PC-3 (cell line): ENCODE data around the gene TTC24. TPM values are rescaled to one million over a fixed set of nuclear protein-coding genes. Genes with fewer than 3 reads are reported as not detected.

Experiments
- ATAC-seq: fragments of 200-7000 bp; cut with Tn5 transposase; 2 replicates; pipeline ENCODE4 v1.9.1; 2020; ENCODE audit warnings: mild to moderate bottlenecking, moderate library complexity
- BruUV-seq: library from RNA; stranded (reverse); fragments of 400-500 nt; replicated peaks from 2 replicates; lab custom pipeline; 2021; lab: Mats Ljungman, UMichigan
- CTCF ChIA-PET: fragments of 300-600 bp; sonication (Branson Sonifier 250); formaldehyde crosslinking; loops from one replicate; lab custom pipeline; 2022; ENCODE audit warnings: antibody characterized with exemption; lab: Charles Lee
- POLR2A ChIA-PET: fragments of 300-600 bp; sonication (Branson Sonifier 250); formaldehyde crosslinking; loops from one replicate; lab custom pipeline; 2022; ENCODE audit warnings: antibody characterized with exemption; ENCODE audit not compliant: unreplicated experiment; lab: Charles Lee
- DNase-seq: peaks from one replicate; pipeline ENCODE4 v3.0.0-alpha.2; 2015
- H2AFZ ChIP-seq: fragments of 300-600 bp; sonication (generic); 2 replicates; pipeline ENCODE4 v1.6.0; 2016; ENCODE audit warnings: antibody characterized with exemption, low read length
- H3F3A ChIP-seq: fragments of 300-600 bp; sonication (generic); one replicate; pipeline ENCODE4 v1.6.0; 2017; ENCODE audit warnings: antibody characterized with exemption, low read length, control low read depth, mild to moderate bottlenecking; ENCODE audit not compliant: unreplicated experiment
- H3K27ac ChIP-seq: fragments of 300-600 bp; sonication (generic); 2 replicates; pipeline ENCODE4 v1.5.1; 2016; ENCODE audit warnings: mild to moderate bottlenecking, low read length
- H3K27me3 ChIP-seq: fragments of 300-600 bp; sonication (generic); 2 replicates; pipeline ENCODE4 v1.6.1; 2016; ENCODE audit warnings: low read length, mixed read lengths
- H3K36me3 ChIP-seq: fragments of 300-600 bp; sonication (generic); 2 replicates; pipeline ENCODE4 v1.6.1; 2016; ENCODE audit warnings: low read depth, mixed run types, low read length, mixed read lengths
- H3K4me1 ChIP-seq: fragments of 300-600 bp; sonication (generic); 2 replicates; pipeline ENCODE4 v1.5.1; 2016; ENCODE audit warnings: low read length; ENCODE audit not compliant: insufficient read depth
- H3K4me2 ChIP-seq: fragments of 300-600 bp; sonication (generic); 2 replicates; pipeline ENCODE4 v1.6.0; 2016; ENCODE audit warnings: low read length
- H3K4me3 ChIP-seq: fragments of 300-600 bp; sonication (generic); 2 replicates; pipeline ENCODE4 v1.5.1; 2016; ENCODE audit warnings: mild to moderate bottlenecking, low read length, mixed read lengths
- H3K79me2 ChIP-seq: fragments of 300-600 bp; sonication (generic); 2 replicates; pipeline ENCODE4 v1.6.1; 2017; ENCODE audit warnings: low read length, mixed read lengths
- H3K9ac ChIP-seq: fragments of 300-600 bp; sonication (generic); 2 replicates; pipeline ENCODE4 v1.6.0; 2016; ENCODE audit warnings: mild to moderate bottlenecking, low read length
- H3K9me2 ChIP-seq: fragments of 300-600 bp; sonication (generic); replicated peaks from 2 replicates; pipeline ENCODE4 v1.6.1; 2016; ENCODE audit warnings: mixed run types, low read length, mixed read lengths
- H3K9me3 ChIP-seq: fragments of 300-600 bp; sonication (generic); 2 replicates; pipeline ENCODE4 v1.6.1; 2016; ENCODE audit warnings: low read length, mixed read lengths
- H4K20me1 ChIP-seq: fragments of 300-600 bp; sonication (generic); 2 replicates; pipeline ENCODE4 v1.6.1; 2016; ENCODE audit warnings: low read length, mixed read lengths
- CTCF ChIP-seq: fragments of 300-600 bp; sonication (generic); conservative IDR thresholded peaks from 2 replicates; pipeline ENCODE4 v1.5.1; 2017; ENCODE audit warnings: antibody characterized with exemption, low read depth, mild to moderate bottlenecking, low read length
- EZH2 ChIP-seq: fragments of 300-600 bp; sonication (generic); IDR thresholded peaks from one replicate; pipeline ENCODE4 v1.6.1; 2017; ENCODE audit warnings: antibody characterized with exemption, mild to moderate bottlenecking, low read length; ENCODE audit not compliant: unreplicated experiment
- EZH2phosphoT487 ChIP-seq: fragments of 300-600 bp; sonication (generic); IDR thresholded peaks from 2 replicates; pipeline ENCODE4 v1.6.1; 2018; ENCODE audit warnings: mild to moderate bottlenecking, antibody characterized with exemption, low read length, borderline replicate concordance
- intact Hi-C: fragments of 100-400 bp; cut with micrococcal nuclease; formaldehyde crosslinking; loops from 2 replicates; pipeline ENCODE4 v1.9.0; 2023
- total RNA-seq: library from RNA; depleted of rRNA; stranded (reverse); fragments of >200 nt; gene quantifications from 2 replicates; pipeline ENCODE4 v1.2.3, GENCODE V29; 2014

The TTC24 gene
- total RNA-seq, 1 experiment from 2014 or later, result not detected

DNA sequence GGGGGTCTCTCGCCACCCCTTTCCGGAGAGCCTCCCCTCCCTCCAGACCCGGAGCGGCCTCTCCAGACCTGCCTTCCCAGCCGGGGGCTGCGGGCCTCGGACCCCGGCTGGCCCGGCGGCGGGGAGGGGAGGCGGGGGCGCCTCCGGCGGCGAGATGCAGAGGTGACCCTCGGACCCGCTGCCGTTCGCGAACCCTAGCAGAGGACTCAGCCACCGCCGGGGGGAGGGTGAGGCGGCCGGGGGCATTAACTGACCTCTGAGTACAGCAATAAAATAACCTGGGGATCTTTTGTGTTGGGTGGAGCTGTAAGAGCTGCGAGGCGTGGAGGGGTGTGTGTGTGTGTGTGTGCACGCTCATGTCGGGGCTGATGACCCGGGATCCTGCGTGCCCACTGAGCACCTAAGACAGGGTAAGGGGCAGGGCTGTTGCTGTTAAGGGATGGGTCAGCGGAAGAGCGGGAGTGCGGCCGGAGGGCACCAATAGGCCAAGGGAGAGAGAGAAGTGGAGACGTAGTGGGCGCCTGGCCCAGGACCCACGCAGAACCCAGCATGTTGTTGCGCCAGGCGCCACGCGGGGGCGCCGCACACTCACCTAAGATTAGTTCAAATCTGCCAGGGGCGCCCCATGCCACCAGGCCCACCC lies 46.0 kb downstream of the TTC24 start:
- Histone ChIP-seq H3K27me3 (peaks cover 26% of the 10 kb centered on the region), H3K9ac (no peak overlapping the region), H3K36me3 (no peaks in the 10 kb centered on the region), H3K79me2 (no peaks in the 10 kb centered on the region), H3K9me3 (no peaks in the 10 kb centered on the region), H3K27ac (no peak overlapping the region), H3K4me1 (0 out of 2 replicates have a peak, but pooled peaks cover 6% of the 10 kb centered on the region), H4K20me1 (no peaks in the 10 kb centered on the region), H3K9me2 (no peaks in the 10 kb centered on the region), H3K4me3 (peak overlapping the region; percentile 36; the same call in 1 of the 2 replicates), H2AFZ (no peak overlapping the region; the same call in 1 of the 2 replicates), H3F3A (no peaks in the 10 kb centered on the region), H3K4me2 (peak overlapping the region; percentile 66)
- TF ChIP-seq CTCF, result peak; percentile 94
- peak; percentile 80 for TF ChIP-seq EZH2
- peak; percentile 52; the same call in 1 of the 2 replicates for TF ChIP-seq EZH2phosphoT487
- POLR2A ChIA-PET, result no interaction called here
- DNase-seq (peak; percentile 68), ATAC-seq (peak; percentile 60)
- no TSS peak for BruUV-seq
- CTCF ChIA-PET, result interaction anchor here (0.7 kb wide), 1 partner anchor 30 kb away, joined by 3 read pairs; no protein-coding TSS in a partner anchor
- intact Hi-C loops, result no loop called here

GRCh38 chr1:156626079-156626438 lies 46.5 kb downstream of the TTC24 start:
- Histone ChIP-seq H3K4me1 (0 out of 2 replicates have a peak, but pooled peaks cover 6% of the 10 kb centered on the region), H3K9ac (no peak overlapping the region), H3K79me2 (no peaks in the 10 kb centered on the region), H3F3A (no peaks in the 10 kb centered on the region), H2AFZ (no peak overlapping the region), H3K4me2 (no peak overlapping the region), H3K27me3 (peaks cover 24% of the 10 kb centered on the region), H3K9me3 (no peaks in the 10 kb centered on the region), H3K36me3 (no peaks in the 10 kb centered on the region), H4K20me1 (no peaks in the 10 kb centered on the region), H3K4me3 (no peak overlapping the region), H3K27ac (no peak overlapping the region), H3K9me2 (no peaks in the 10 kb centered on the region)
- CTCF ChIA-PET, result interaction anchor here (0.7 to 0.9 kb wide), 2 partner anchors 23 to 29 kb away, joined by 3 read pairs; no protein-coding TSS in a partner anchor
- intact Hi-C loops, result no loop called here
- POLR2A ChIA-PET, result no interaction called here
- no TSS peak for BruUV-seq
- no peak for ATAC-seq
- DNase-seq, result no peak
- TF ChIP-seq EZH2, result no peak
- no peak for TF ChIP-seq EZH2phosphoT487
- no peak for TF ChIP-seq CTCF

DNA sequence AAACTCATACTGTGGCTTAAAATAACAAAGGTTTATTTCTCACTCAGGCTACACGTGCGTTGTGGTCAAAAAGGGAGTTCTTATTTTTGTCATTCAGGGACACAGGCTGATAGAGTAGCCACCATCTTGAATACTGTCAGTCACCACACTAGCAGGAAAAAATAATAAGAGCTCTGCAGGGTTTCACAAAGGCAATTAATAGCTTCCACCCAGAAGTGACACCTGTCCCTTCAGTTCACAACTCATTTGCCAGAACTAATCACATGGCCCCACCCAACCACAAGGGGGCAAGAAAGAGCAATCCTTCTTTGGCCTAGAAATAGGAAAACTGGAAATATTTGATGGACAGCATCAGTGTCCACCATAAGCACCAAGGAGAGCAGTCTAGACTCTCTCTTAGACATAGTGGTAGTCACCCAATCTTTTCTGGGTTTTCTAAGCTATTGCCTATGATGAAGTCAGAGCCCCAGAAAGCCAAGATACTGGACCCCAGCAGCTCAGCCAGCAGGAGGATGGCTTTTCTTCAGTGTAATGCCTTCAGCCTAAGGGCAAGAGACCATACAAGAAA lies 47.9 kb downstream of the TTC24 start:
- intact Hi-C loops, result loop anchor here (1.0 kb wide), 2 partner anchors 30 to 51 kb away; no protein-coding TSS in a partner anchor
- no peak for TF ChIP-seq EZH2
- TF ChIP-seq CTCF, result peak; percentile 91
- TF ChIP-seq EZH2phosphoT487, result no peak
- CTCF ChIA-PET, result interaction anchor here (0.5 to 1.4 kb wide), 6 partner anchors 21 to 181 kb away, joined by 3 to 6 read pairs (median 4); no protein-coding TSS in a partner anchor
- ATAC-seq (peak; percentile 68), DNase-seq (peak; percentile 88)
- Histone ChIP-seq H3K36me3 (no peaks in the 10 kb centered on the region), H3K4me3 (no peak overlapping the region), H3F3A (no peaks in the 10 kb centered on the region), H2AFZ (no peak overlapping the region), H3K4me2 (no peak overlapping the region), H3K27ac (no peak overlapping the region), H3K9ac (no peak overlapping the region), H3K4me1 (0 out of 2 replicates have a peak, but pooled peaks cover 6% of the 10 kb centered on the region), H4K20me1 (no peaks in the 10 kb centered on the region), H3K27me3 (peaks cover 28% of the 10 kb centered on the region), H3K9me2 (no peaks in the 10 kb centered on the region), H3K79me2 (no peaks in the 10 kb centered on the region), H3K9me3 (no peaks in the 10 kb centered on the region)
- no TSS peak for BruUV-seq
- POLR2A ChIA-PET, result no interaction called here
